Body of pancreas (tissue), 4 donors: ENCODE results near the gene ANKRD22.

ENCODE experiments used
- POLR2A ChIP-seq, 3 donors: fragments of 450-650 bp; IDR thresholded peaks; one replicate each; pipeline ENCODE4 v1.6.1; 2016; ENCODE audit warnings: antibody characterized with exemption in 3 of 3, mild to moderate bottlenecking in 2 of 3
- TF ChIP-seq, protein P1 (sequence below), 7 experiments: fragments of 450-650 bp in 4 of 7; fragments of 200-600 bp in 3 of 7; sonication (generic) in 3 of 7; IDR thresholded peaks; one replicate each; pipeline ENCODE4 v1.5.1; 2016 to 2019; ENCODE audit warnings: antibody characterized with exemption in 7 of 7

DNA sequence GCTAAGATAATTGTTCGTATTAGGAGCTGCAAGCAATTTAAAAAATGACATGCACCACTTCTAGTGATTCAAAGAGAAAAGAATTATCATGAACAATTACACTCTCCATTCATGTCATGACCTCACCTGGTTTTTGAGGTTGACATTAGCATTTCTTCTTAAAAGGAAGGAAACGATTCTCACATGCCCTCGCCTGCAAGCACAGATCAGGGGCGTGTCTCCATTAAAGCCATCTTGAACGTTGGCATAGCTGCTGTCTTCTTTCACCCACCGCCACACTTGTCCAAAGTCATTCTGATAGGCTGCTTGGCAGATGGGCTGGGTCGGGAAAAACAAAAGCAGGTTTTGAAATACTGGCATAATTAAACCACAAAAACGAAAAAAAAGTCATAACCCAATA lies 19.9 kb downstream of the ANKRD22 start:
- TF ChIP-seq POLR2A (IDR thresholded peaks at IDR 0.05), result no peak
- TF ChIP-seq, protein P1, sequence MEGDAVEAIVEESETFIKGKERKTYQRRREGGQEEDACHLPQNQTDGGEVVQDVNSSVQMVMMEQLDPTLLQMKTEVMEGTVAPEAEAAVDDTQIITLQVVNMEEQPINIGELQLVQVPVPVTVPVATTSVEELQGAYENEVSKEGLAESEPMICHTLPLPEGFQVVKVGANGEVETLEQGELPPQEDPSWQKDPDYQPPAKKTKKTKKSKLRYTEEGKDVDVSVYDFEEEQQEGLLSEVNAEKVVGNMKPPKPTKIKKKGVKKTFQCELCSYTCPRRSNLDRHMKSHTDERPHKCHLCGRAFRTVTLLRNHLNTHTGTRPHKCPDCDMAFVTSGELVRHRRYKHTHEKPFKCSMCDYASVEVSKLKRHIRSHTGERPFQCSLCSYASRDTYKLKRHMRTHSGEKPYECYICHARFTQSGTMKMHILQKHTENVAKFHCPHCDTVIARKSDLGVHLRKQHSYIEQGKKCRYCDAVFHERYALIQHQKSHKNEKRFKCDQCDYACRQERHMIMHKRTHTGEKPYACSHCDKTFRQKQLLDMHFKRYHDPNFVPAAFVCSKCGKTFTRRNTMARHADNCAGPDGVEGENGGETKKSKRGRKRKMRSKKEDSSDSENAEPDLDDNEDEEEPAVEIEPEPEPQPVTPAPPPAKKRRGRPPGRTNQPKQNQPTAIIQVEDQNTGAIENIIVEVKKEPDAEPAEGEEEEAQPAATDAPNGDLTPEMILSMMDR (IDR thresholded peaks at IDR 0.05), result no peak
